ENCODE measurements around the gene STOML2. TPM values are rescaled to one million over a fixed set of nuclear protein-coding genes. Genes with fewer than 3 reads are reported as not detected.

Gene STOML2
- total RNA-seq, 1 donor from 2014 or later: 132 TPM

DNA sequence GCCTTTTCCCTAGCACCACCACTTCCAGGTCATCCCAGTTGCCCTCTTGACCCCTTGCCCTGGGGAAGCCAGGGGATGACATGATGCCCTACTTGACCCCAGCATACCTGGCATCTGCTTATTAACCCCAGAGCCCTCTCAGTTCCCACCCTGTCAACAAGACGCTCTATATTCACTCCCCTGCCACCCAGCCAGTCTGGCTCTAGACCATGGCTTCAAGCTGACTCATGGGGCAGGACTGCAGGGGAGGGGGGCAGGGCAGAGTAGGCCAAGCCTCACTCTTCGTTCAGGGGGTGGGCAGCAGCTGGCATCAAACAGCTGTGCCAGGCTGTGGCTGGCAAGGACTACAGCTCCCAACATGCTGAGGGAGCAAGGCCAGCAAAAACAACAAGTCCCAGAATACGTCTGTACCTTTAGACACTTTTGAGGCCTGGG lies 7.4 kb upstream of the STOML2 start:
- intact Hi-C loops (cut with micrococcal nuclease): loop anchor here (10.0 kb wide), 1 partner anchor 144 kb away; no protein-coding TSS in a partner anchor
- no peaks in the 10 kb centered on the region for H3K9me3 ChIP-seq (replicated peaks)
- peak overlapping the region; percentile 93 for H3K4me3 ChIP-seq
- H3K27me3 ChIP-seq (ENCODE audit: low read depth): no peaks in the 10 kb centered on the region
- H3K36me3 ChIP-seq: peaks cover 34% of the 10 kb centered on the region
- peaks cover 58% of the 10 kb centered on the region for H3K4me1 ChIP-seq
- TF ChIP-seq, protein P1, sequence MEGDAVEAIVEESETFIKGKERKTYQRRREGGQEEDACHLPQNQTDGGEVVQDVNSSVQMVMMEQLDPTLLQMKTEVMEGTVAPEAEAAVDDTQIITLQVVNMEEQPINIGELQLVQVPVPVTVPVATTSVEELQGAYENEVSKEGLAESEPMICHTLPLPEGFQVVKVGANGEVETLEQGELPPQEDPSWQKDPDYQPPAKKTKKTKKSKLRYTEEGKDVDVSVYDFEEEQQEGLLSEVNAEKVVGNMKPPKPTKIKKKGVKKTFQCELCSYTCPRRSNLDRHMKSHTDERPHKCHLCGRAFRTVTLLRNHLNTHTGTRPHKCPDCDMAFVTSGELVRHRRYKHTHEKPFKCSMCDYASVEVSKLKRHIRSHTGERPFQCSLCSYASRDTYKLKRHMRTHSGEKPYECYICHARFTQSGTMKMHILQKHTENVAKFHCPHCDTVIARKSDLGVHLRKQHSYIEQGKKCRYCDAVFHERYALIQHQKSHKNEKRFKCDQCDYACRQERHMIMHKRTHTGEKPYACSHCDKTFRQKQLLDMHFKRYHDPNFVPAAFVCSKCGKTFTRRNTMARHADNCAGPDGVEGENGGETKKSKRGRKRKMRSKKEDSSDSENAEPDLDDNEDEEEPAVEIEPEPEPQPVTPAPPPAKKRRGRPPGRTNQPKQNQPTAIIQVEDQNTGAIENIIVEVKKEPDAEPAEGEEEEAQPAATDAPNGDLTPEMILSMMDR (IDR thresholded peaks at IDR 0.05; ENCODE audit: borderline replicate concordance): no peak
- H3K27ac ChIP-seq (replicated peaks): peak overlapping the region; percentile 95
- DNase-seq: no peak

GRCh38 chr9:35108946-35109575 lies 6.1 kb upstream of the STOML2 start:
- H3K27me3 ChIP-seq (ENCODE audit: low read depth): no peaks in the 10 kb centered on the region

DNA sequence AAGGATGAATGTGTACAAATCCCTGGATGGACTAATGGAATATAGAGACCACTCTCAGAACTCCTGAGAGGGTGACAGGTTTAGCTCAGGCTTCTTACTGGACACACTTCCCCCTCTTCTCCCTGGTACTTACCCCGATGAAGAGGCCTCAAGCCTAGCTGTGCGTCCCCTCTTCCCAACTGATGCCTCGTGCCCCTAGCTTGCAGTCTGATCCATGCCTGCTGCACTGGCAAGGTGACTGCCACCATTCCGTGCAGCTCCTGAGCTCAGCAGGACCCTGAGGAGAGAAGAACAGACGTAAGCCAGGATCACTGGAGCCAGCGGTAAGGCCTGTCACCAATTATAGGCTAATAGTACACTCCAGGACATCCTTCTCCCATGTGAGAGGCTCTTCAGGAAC lies 5.5 kb upstream of the STOML2 start:
- peaks cover 49% of the 10 kb centered on the region for H3K4me1 ChIP-seq
- H3K4me3 ChIP-seq: no peak overlapping the region
- TF ChIP-seq, protein P1 (IDR thresholded peaks at IDR 0.05; ENCODE audit: borderline replicate concordance): no peak
- no peaks in the 10 kb centered on the region for H3K9me3 ChIP-seq (replicated peaks)
- no peak for DNase-seq
- intact Hi-C loops (cut with micrococcal nuclease): no loop called here
- no peak overlapping the region for H3K27ac ChIP-seq (replicated peaks)
- H3K27me3 ChIP-seq (ENCODE audit: low read depth): no peaks in the 10 kb centered on the region
- peaks cover 46% of the 10 kb centered on the region for H3K36me3 ChIP-seq

More at GRCh38 chr9:35108946-35109575, 6.1 kb upstream of the STOML2 start:
- no peak for DNase-seq
- Histone ChIP-seq H3K4me1 (peaks cover 49% of the 10 kb centered on the region), H3K9me3 (replicated peaks) (no peaks in the 10 kb centered on the region), H3K36me3 (peaks cover 46% of the 10 kb centered on the region), H3K4me3 (no peak overlapping the region), H3K27ac (replicated peaks) (no peak overlapping the region)
- intact Hi-C loops (cut with micrococcal nuclease): no loop called here
- TF ChIP-seq, protein P1 (IDR thresholded peaks at IDR 0.05; ENCODE audit: borderline replicate concordance): no peak

- Histone ChIP-seq H3K4me3 (no peak overlapping the region), H3K36me3 (peaks cover 46% of the 10 kb centered on the region), H3K9me3 (replicated peaks) (no peaks in the 10 kb centered on the region), H3K27me3 (ENCODE audit: low read depth) (no peaks in the 10 kb centered on the region), H3K4me1 (peaks cover 47% of the 10 kb centered on the region), H3K27ac (replicated peaks) (no peak overlapping the region)
- DNase-seq: no peak
- TF ChIP-seq, protein P1 (IDR thresholded peaks at IDR 0.05; ENCODE audit: borderline replicate concordance): no peak
- intact Hi-C loops (cut with micrococcal nuclease): no loop called here
Observed at GRCh38 chr9:35107297-35108290, 4.7 kb upstream of the STOML2 start.

DNA sequence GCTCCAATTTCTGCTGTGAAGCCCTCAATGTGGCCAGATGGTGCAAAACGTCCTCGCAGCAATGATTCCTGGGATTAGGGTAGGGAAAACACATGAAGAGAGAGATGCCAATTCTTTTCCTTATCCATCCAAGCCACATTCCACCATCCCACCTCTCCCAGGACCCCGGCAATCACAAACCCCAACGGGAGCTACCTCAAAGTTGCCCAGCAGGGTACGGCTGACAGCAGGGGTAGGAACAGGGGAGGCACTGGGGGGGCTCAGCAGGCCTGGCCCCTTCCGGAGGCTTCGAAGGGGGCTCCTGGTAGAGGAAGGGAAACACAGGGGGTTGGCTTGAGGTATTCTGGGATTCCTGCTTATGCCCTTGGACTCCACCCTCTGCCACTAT lies 3.4 kb upstream of the STOML2 start:
- intact Hi-C loops (cut with micrococcal nuclease): no loop called here
- no peaks in the 10 kb centered on the region for H3K9me3 ChIP-seq (replicated peaks)
- TF ChIP-seq, protein P1 (IDR thresholded peaks at IDR 0.05; ENCODE audit: borderline replicate concordance): no peak
- H3K27ac ChIP-seq (replicated peaks): no peak overlapping the region
- no peak for DNase-seq
- peaks cover 49% of the 10 kb centered on the region for H3K4me1 ChIP-seq
- no peaks in the 10 kb centered on the region for H3K27me3 ChIP-seq (ENCODE audit: low read depth)
- peaks cover 50% of the 10 kb centered on the region for H3K36me3 ChIP-seq
- H3K4me3 ChIP-seq: no peak overlapping the region
